ENCODE data around the gene STT3A.

Gene STT3A

GRCh38 chr11:125603207-125603606 lies 10.6 kb downstream of the STT3A start:
- no peak overlapping the region for H3K4me3 ChIP-seq
- no peaks in the 10 kb centered on the region for H3K27me3 ChIP-seq (ENCODE audit: low read depth)
- DNase-seq (ENCODE audit: low spot score in 2 of 2): no peak
- H3K9me3 ChIP-seq: no peaks in the 10 kb centered on the region
- in situ Hi-C loops (cut with MboI; ENCODE audit: low sequenced_read_pairs): no loop called here
- peaks cover 94% of the 10 kb centered on the region for H3K36me3 ChIP-seq (replicated peaks)
- H3K4me1 ChIP-seq: no peaks in the 10 kb centered on the region

GRCh38 chr11:125605417-125605816 lies 12.8 kb downstream of the STT3A start:
- no peak overlapping the region for H3K4me3 ChIP-seq
- no peaks in the 10 kb centered on the region for H3K9me3 ChIP-seq
- no peaks in the 10 kb centered on the region for H3K27me3 ChIP-seq (ENCODE audit: low read depth)
- no peaks in the 10 kb centered on the region for H3K4me1 ChIP-seq
- in situ Hi-C loops (cut with MboI; ENCODE audit: low sequenced_read_pairs): no loop called here
- peaks cover 98% of the 10 kb centered on the region for H3K36me3 ChIP-seq (replicated peaks)
- DNase-seq (ENCODE audit: low spot score in 2 of 2): no peak

GRCh38 chr11:125609545-125609944 lies 16.9 kb downstream of the STT3A start:
- Histone ChIP-seq H3K4me3 (no peak overlapping the region), H3K9me3 (no peaks in the 10 kb centered on the region), H3K36me3 (replicated peaks) (peaks cover 96% of the 10 kb centered on the region), H3K27me3 (ENCODE audit: low read depth) (no peaks in the 10 kb centered on the region), H3K4me1 (no peaks in the 10 kb centered on the region)
- in situ Hi-C loops (cut with MboI; ENCODE audit: low sequenced_read_pairs): no loop called here
- no peak for DNase-seq (ENCODE audit: low spot score in 2 of 2)

- DNase-seq (ENCODE audit: low spot score in 2 of 2): no peak
- in situ Hi-C loops (cut with MboI; ENCODE audit: low sequenced_read_pairs): no loop called here
- no peaks in the 10 kb centered on the region for H3K27me3 ChIP-seq (ENCODE audit: low read depth)
- peaks cover 80% of the 10 kb centered on the region for H3K36me3 ChIP-seq (replicated peaks)
- H3K9me3 ChIP-seq: no peaks in the 10 kb centered on the region
- no peak overlapping the region for H3K4me3 ChIP-seq
- H3K4me1 ChIP-seq: no peaks in the 10 kb centered on the region
Observed at GRCh38 chr11:125618383-125618782, 25.7 kb downstream of the STT3A start.

- H3K27me3 ChIP-seq (ENCODE audit: low read depth): no peaks in the 10 kb centered on the region
- H3K36me3 ChIP-seq (replicated peaks): peaks cover 47% of the 10 kb centered on the region
- in situ Hi-C loops (cut with MboI; ENCODE audit: low sequenced_read_pairs): no loop called here
- H3K4me1 ChIP-seq: peaks cover 5% of the 10 kb centered on the region
- no peak for DNase-seq (ENCODE audit: low spot score in 2 of 2)
- no peaks in the 10 kb centered on the region for H3K9me3 ChIP-seq
- no peak overlapping the region for H3K4me3 ChIP-seq
Observed at GRCh38 chr11:125621995-125622394, 29.3 kb downstream of the STT3A start.

GRCh38 chr11:125623064-125623463 lies 30.4 kb downstream of the STT3A start:
- peaks cover 37% of the 10 kb centered on the region for H3K36me3 ChIP-seq (replicated peaks)
- H3K4me3 ChIP-seq: no peak overlapping the region
- H3K4me1 ChIP-seq: peaks cover 12% of the 10 kb centered on the region
- no peaks in the 10 kb centered on the region for H3K9me3 ChIP-seq
- no peak for DNase-seq (ENCODE audit: low spot score in 2 of 2)
- in situ Hi-C loops (cut with MboI; ENCODE audit: low sequenced_read_pairs): no loop called here
- H3K27me3 ChIP-seq (ENCODE audit: low read depth): no peaks in the 10 kb centered on the region

- Histone ChIP-seq H3K4me3 (peak within 1 kb of the TSS; percentile 51), H3K9me3 (no peaks in the 10 kb centered on the region), H3K27me3 (ENCODE audit: low read depth) (no peaks in the 10 kb centered on the region), H3K36me3 (replicated peaks) (peaks cover 34% of the 10 kb centered on the region), H3K4me1 (peaks cover 15% of the 10 kb centered on the region)
- in situ Hi-C loops (cut with MboI; ENCODE audit: low sequenced_read_pairs): loop anchor here (25.0 kb wide), 1 partner anchor 588 kb away; the partner anchor contains the start of genes FAM118B and RPUSD4
- DNase-seq (ENCODE audit: low spot score in 2 of 2): no peak
Observed at GRCh38 chr11:125624756-125625213, 32.1 kb downstream of the STT3A start, which contains the start of gene CHEK1. TSS of gene CHEK1 (plus strand) at chr11:125625163. CDS start at chr11:125626769, 1,606 bp downstream.

GRCh38 chr11:125625225-125625629 lies 32.6 kb downstream of the STT3A start:
- Histone ChIP-seq H3K36me3 (replicated peaks) (peaks cover 34% of the 10 kb centered on the region), H3K4me1 (peaks cover 15% of the 10 kb centered on the region), H3K27me3 (ENCODE audit: low read depth) (no peaks in the 10 kb centered on the region), H3K9me3 (no peaks in the 10 kb centered on the region), H3K4me3 (peak overlapping the region; percentile 51)
- DNase-seq (ENCODE audit: low spot score in 2 of 2): peak in 1 of 2 experiments; percentile 25
- in situ Hi-C loops (cut with MboI; ENCODE audit: low sequenced_read_pairs): loop anchor here (25.0 kb wide), 1 partner anchor 587 kb away; the partner anchor contains the start of genes FAM118B and RPUSD4

GRCh38 chr11:125625630-125626287 lies 33.1 kb downstream of the STT3A start:
- H3K4me3 ChIP-seq: peak overlapping the region; percentile 51
- peaks cover 15% of the 10 kb centered on the region for H3K4me1 ChIP-seq
- in situ Hi-C loops (cut with MboI; ENCODE audit: low sequenced_read_pairs): loop anchor here (25.0 kb wide), 1 partner anchor 587 kb away; the partner anchor contains the start of genes FAM118B and RPUSD4
- H3K9me3 ChIP-seq: no peaks in the 10 kb centered on the region
- DNase-seq (ENCODE audit: low spot score in 2 of 2): peak; percentile 92 to 95
- no peaks in the 10 kb centered on the region for H3K27me3 ChIP-seq (ENCODE audit: low read depth)
- H3K36me3 ChIP-seq (replicated peaks): peaks cover 34% of the 10 kb centered on the region

- no peaks in the 10 kb centered on the region for H3K9me3 ChIP-seq
- H3K4me3 ChIP-seq: peak overlapping the region; percentile 51
- peak; percentile 93 to 96 for DNase-seq (ENCODE audit: low spot score in 2 of 2)
- peaks cover 28% of the 10 kb centered on the region for H3K36me3 ChIP-seq (replicated peaks)
- H3K4me1 ChIP-seq: peaks cover 15% of the 10 kb centered on the region
- in situ Hi-C loops (cut with MboI; ENCODE audit: low sequenced_read_pairs): loop anchor here (25.0 kb wide), 1 partner anchor 586 kb away; the partner anchor contains the start of genes FAM118B and RPUSD4
- no peaks in the 10 kb centered on the region for H3K27me3 ChIP-seq (ENCODE audit: low read depth)
Observed at GRCh38 chr11:125626288-125626950, 33.8 kb downstream of the STT3A start.

- Histone ChIP-seq H3K4me3 (peak overlapping the region; percentile 51), H3K4me1 (peaks cover 15% of the 10 kb centered on the region), H3K9me3 (no peaks in the 10 kb centered on the region), H3K36me3 (replicated peaks) (peaks cover 20% of the 10 kb centered on the region), H3K27me3 (ENCODE audit: low read depth) (no peaks in the 10 kb centered on the region)
- peak in 1 of 2 experiments; percentile 28 for DNase-seq (ENCODE audit: low spot score in 2 of 2)
- in situ Hi-C loops (cut with MboI; ENCODE audit: low sequenced_read_pairs): loop anchor here (25.0 kb wide), 1 partner anchor 585 kb away; the partner anchor contains the start of genes FAM118B and RPUSD4
Observed at GRCh38 chr11:125627236-125627910, 34.7 kb downstream of the STT3A start.

GRCh38 chr11:125637840-125638239 lies 45.2 kb downstream of the STT3A start:
- no peaks in the 10 kb centered on the region for H3K27me3 ChIP-seq (ENCODE audit: low read depth)
- H3K4me3 ChIP-seq: no peak overlapping the region
- H3K4me1 ChIP-seq: no peaks in the 10 kb centered on the region
- in situ Hi-C loops (cut with MboI; ENCODE audit: low sequenced_read_pairs): loop anchor here (25.0 kb wide), 1 partner anchor 574 kb away; the partner anchor contains the start of genes FAM118B and RPUSD4
- H3K9me3 ChIP-seq: no peaks in the 10 kb centered on the region
- no peak for DNase-seq (ENCODE audit: low spot score in 2 of 2)
- peaks cover 83% of the 10 kb centered on the region for H3K36me3 ChIP-seq (replicated peaks)

GRCh38 chr11:125638315-125638714 lies 45.7 kb downstream of the STT3A start:
- Histone ChIP-seq H3K9me3 (no peaks in the 10 kb centered on the region), H3K4me1 (no peaks in the 10 kb centered on the region), H3K27me3 (ENCODE audit: low read depth) (no peaks in the 10 kb centered on the region), H3K36me3 (replicated peaks) (peaks cover 79% of the 10 kb centered on the region), H3K4me3 (no peak overlapping the region)
- in situ Hi-C loops (cut with MboI; ENCODE audit: low sequenced_read_pairs): loop anchor here (25.0 kb wide), 1 partner anchor 574 kb away; the partner anchor contains the start of genes FAM118B and RPUSD4
- no peak for DNase-seq (ENCODE audit: low spot score in 2 of 2)

All from HAP-1 (cell line).